ENCODE results near the gene RBMY1E. TPM values are rescaled to one million over a fixed set of nuclear protein-coding genes. Genes with fewer than 3 reads are reported as not detected.

Gene RBMY1E
- not detected in 2 replicates for total RNA-seq

GRCh38 chrY:21917932-21918331 lies at the start of gene RBMY1E:
Gene RBMY1E, minus strand, starts transcription at chrY:21918032. Its CDS starts 1,978 bp downstream, at chrY:21916054.

GRCh38 chrY:21894426-21894825 lies 23.4 kb downstream of the RBMY1E start, which contains the start of gene RBMY1D:
Gene RBMY1D, minus strand, starts transcription at chrY:21894526. Its CDS starts 2,013 bp downstream, at chrY:21892513.

Other genes with a start within 250 kb of the RBMY1E start
- gene RBMY1D, start 23.5 kb downstream of the RBMY1E start, total RNA-seq: not detected in 2 replicates